Measurements from ENCODE around the gene PRTN3.

The PRTN3 gene

DNA sequence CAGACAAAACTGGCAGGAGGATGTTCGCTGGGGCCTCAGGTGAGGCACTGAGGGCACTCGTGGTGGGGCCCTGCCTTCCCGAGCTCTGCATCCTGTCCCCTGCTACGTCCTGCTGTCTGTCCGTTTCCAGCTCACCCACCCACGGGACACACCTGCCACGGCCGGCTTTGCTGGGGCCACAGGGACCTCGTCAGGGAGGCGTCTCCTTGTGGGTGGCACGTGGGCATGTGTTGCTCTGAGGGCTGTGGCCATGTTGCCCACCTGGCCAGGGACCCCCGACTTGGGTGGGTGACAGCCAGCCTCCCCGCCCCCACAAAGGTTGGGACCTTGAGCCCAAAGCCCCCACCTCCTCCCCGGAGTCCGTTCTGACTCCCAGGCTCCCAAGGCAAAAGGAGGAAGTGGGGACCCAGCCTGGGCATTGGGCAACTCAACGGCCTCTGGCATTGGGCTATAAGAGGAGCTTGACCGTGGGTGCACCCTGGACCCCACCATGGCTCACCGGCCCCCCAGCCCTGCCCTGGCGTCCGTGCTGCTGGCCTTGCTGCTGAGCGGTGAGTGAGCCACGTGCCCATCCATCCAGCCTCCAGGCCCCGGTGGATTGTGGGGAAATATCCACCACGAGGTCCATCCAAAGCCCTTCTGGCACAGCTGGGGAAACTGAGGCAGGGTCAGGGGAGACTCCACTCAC is at the start of gene PRTN3:
PRTN3 (plus strand) TSS at position 481 of the 688 bp plus-strand sequence; CDS start at position 491, 10 bp downstream.
- no peaks in the 10 kb centered on the region for H3K36me3 ChIP-seq (ENCODE audit: control insufficient read depth, insufficient read depth, low read length)
- no peak within 1 kb of the TSS for H3K4me3 ChIP-seq (ENCODE audit: low read length)
- peaks cover 51% of the 10 kb centered on the region for H3K27me3 ChIP-seq (ENCODE audit: control insufficient read depth, insufficient read depth, low read length)
- H3K4me1 ChIP-seq (ENCODE audit: control insufficient read depth, insufficient read depth, low read length): peaks cover 4% of the 10 kb centered on the region
- no peaks in the 10 kb centered on the region for H3K9me3 ChIP-seq (ENCODE audit: control insufficient read depth, low read length)
- no peak within 1 kb of the TSS for H3K9ac ChIP-seq (ENCODE audit: low read length)

- Histone ChIP-seq H3K4me3 (ENCODE audit: low read length) (no peak overlapping the region), H3K9ac (ENCODE audit: low read length) (no peak overlapping the region), H3K27me3 (ENCODE audit: control insufficient read depth, insufficient read depth, low read length) (no peaks in the 10 kb centered on the region), H3K36me3 (ENCODE audit: control insufficient read depth, insufficient read depth, low read length) (no peaks in the 10 kb centered on the region), H3K9me3 (ENCODE audit: control insufficient read depth, low read length) (no peaks in the 10 kb centered on the region), H3K4me1 (ENCODE audit: control insufficient read depth, insufficient read depth, low read length) (no peaks in the 10 kb centered on the region)
Measured at GRCh38 chr19:791007-791566, 49.7 kb upstream of the PRTN3 start.

DNA sequence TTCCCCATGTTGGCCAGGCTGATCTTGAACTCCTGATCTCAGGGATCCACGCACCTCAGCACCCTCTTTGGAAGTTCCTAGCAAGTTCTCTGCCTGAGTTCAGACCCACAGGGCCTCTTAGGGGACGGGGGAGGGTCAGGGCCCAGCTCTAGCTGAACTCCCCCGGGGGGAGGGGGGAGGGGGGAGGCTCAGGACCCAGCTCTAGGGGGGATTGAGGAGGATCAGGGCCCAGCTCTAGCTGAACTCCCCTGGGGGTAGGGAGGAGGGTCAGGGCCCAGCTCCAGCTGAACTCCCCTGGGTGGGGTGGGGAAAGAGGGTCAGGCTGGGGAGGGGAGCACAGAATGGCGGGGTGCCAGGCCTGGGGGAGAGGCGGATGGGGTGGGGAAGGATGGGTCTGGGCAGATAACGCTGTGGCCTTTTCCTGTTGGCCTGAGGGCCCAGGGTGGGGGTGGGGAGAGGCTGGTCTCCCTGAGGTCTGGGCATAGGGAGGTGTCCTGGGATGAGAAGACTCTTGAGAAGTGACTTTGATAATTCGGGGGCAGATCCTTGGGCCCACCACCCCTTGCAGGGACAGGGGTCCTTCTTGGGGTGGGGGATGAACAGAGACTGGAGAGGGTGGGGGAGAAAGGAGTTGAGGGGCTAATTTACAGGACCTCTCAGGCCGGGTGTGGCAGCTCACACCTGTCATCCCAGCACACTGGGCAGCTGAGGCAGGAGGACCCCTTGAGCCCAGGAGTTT is 49.1 kb upstream of the PRTN3 start:
- no peak overlapping the region for H3K9ac ChIP-seq (ENCODE audit: low read length)
- no peak overlapping the region for H3K4me3 ChIP-seq (ENCODE audit: low read length)
- H3K4me1 ChIP-seq (ENCODE audit: control insufficient read depth, insufficient read depth, low read length): no peaks in the 10 kb centered on the region
- H3K36me3 ChIP-seq (ENCODE audit: control insufficient read depth, insufficient read depth, low read length): no peaks in the 10 kb centered on the region
- H3K27me3 ChIP-seq (ENCODE audit: control insufficient read depth, insufficient read depth, low read length): no peaks in the 10 kb centered on the region
- H3K9me3 ChIP-seq (ENCODE audit: control insufficient read depth, low read length): no peaks in the 10 kb centered on the region

DNA sequence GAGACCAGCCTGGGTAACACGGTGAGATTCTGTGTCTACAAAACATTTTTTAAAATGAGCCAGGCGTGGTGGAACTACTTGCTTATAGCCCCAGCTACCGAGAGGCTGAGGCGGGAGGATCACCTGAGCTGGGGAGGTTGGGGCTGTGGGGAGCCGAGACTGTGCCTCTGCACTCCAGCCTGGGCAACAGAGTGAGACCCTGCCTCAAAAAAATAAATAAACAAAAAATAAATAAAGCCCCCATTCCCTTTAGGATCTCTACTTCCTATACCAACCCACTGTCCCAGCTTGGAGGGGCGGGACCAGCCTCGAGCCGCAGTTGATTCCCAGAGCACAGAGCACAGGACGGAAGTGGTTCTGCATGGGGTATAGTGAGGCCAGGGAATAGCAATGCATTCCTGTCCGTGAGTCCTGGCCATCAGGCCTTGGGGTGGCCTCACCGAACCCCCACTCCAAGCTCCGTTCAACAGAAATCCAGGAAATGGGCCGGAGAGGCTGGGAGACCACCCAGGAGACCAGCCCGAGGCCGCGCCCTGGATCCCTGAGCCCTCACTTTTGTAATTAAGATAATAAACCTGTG is 48.4 kb upstream of the PRTN3 start:
- Histone ChIP-seq H3K4me3 (ENCODE audit: low read length) (no peak overlapping the region), H3K36me3 (ENCODE audit: control insufficient read depth, insufficient read depth, low read length) (no peaks in the 10 kb centered on the region), H3K4me1 (ENCODE audit: control insufficient read depth, insufficient read depth, low read length) (no peaks in the 10 kb centered on the region), H3K9me3 (ENCODE audit: control insufficient read depth, low read length) (no peaks in the 10 kb centered on the region), H3K27me3 (ENCODE audit: control insufficient read depth, insufficient read depth, low read length) (no peaks in the 10 kb centered on the region), H3K9ac (ENCODE audit: low read length) (no peak overlapping the region)

DNA sequence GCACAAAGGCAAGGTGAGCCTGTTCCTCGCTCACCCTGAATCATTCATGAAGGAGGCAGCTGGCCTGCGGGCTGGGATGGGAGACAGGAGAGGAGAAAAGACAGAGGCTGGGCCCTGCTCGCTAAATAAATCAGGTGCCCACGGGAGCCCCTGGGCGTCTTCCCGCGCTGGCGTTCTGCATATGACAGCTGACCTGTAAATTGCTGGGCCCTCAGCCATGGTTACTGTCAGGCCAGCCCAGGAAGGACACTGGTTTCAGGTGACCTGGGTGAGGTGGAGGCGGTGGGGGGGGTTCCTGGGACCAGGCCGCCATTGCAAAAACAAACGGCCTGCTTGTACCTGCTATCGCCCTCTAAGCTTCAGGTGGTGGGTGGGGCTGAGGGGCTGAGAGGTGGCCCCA is 47.0 kb upstream of the PRTN3 start:
- Histone ChIP-seq H3K4me3 (ENCODE audit: low read length) (no peak overlapping the region), H3K9me3 (ENCODE audit: control insufficient read depth, low read length) (no peaks in the 10 kb centered on the region)

DNA sequence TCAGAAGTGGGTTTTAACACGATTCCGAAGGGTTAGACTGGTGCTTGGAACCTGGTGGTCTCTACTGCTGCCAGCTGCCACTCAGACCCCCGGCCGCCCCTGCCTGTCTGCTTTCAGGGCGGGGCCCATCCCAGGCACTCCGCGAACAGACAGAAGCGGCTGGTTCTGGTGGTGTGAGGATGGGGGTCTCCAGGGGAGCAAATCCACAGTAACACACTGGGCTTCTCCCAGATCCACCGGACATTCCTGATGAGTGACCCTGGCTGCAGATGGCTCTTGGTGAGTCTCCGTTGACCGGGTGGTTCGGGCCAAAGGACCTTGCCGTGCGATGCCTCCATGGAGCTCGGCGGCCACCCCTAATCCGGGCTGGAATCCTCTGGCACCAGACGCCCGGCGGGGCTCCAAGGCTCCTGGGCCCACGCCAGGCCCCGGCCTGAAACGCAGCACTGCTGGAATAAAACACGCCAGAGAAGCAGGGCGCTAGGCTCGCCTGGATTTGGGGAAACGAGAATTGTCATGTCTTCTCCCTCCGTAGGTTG is 45.7 kb upstream of the PRTN3 start:
- H3K27me3 ChIP-seq (ENCODE audit: control insufficient read depth, insufficient read depth, low read length): no peaks in the 10 kb centered on the region
- peaks cover 3% of the 10 kb centered on the region for H3K36me3 ChIP-seq (ENCODE audit: control insufficient read depth, insufficient read depth, low read length)
- no peak overlapping the region for H3K9ac ChIP-seq (ENCODE audit: low read length)
- no peak overlapping the region for H3K4me3 ChIP-seq (ENCODE audit: low read length)
- H3K9me3 ChIP-seq (ENCODE audit: control insufficient read depth, low read length): no peaks in the 10 kb centered on the region
- peaks cover 15% of the 10 kb centered on the region for H3K4me1 ChIP-seq (ENCODE audit: control insufficient read depth, insufficient read depth, low read length)

More for the DNA sequence above, 47.0 kb upstream of the PRTN3 start:
- Histone ChIP-seq H3K9ac (ENCODE audit: low read length) (no peak overlapping the region), H3K4me1 (ENCODE audit: control insufficient read depth, insufficient read depth, low read length) (peaks cover 2% of the 10 kb centered on the region), H3K36me3 (ENCODE audit: control insufficient read depth, insufficient read depth, low read length) (no peaks in the 10 kb centered on the region), H3K27me3 (ENCODE audit: control insufficient read depth, insufficient read depth, low read length) (no peaks in the 10 kb centered on the region)

GRCh38 chr19:795691-796581 is 44.9 kb upstream of the PRTN3 start:
- H3K9me3 ChIP-seq (ENCODE audit: control insufficient read depth, low read length): no peaks in the 10 kb centered on the region
- peaks cover 3% of the 10 kb centered on the region for H3K36me3 ChIP-seq (ENCODE audit: control insufficient read depth, insufficient read depth, low read length)
- H3K4me3 ChIP-seq (ENCODE audit: low read length): peak overlapping the region; percentile 56
- no peaks in the 10 kb centered on the region for H3K27me3 ChIP-seq (ENCODE audit: control insufficient read depth, insufficient read depth, low read length)
- peak overlapping the region; percentile 80 for H3K9ac ChIP-seq (ENCODE audit: low read length)
- peaks cover 23% of the 10 kb centered on the region for H3K4me1 ChIP-seq (ENCODE audit: control insufficient read depth, insufficient read depth, low read length)

GRCh38 chr19:796692-797527 is 43.9 kb upstream of the PRTN3 start, which contains the start of gene PTBP1:
Gene PTBP1, plus strand, starts transcription at chr19:797452. Its CDS starts 46 bp downstream, at chr19:797498.
- peaks cover 33% of the 10 kb centered on the region for H3K4me1 ChIP-seq (ENCODE audit: control insufficient read depth, insufficient read depth, low read length)
- peak within 1 kb of the TSS; percentile 83 for H3K9ac ChIP-seq (ENCODE audit: low read length)
- no peaks in the 10 kb centered on the region for H3K27me3 ChIP-seq (ENCODE audit: control insufficient read depth, insufficient read depth, low read length)
- peak within 1 kb of the TSS; percentile 87 for H3K4me3 ChIP-seq (ENCODE audit: low read length)
- H3K36me3 ChIP-seq (ENCODE audit: control insufficient read depth, insufficient read depth, low read length): peaks cover 3% of the 10 kb centered on the region
- H3K9me3 ChIP-seq (ENCODE audit: control insufficient read depth, low read length): no peaks in the 10 kb centered on the region

DNA sequence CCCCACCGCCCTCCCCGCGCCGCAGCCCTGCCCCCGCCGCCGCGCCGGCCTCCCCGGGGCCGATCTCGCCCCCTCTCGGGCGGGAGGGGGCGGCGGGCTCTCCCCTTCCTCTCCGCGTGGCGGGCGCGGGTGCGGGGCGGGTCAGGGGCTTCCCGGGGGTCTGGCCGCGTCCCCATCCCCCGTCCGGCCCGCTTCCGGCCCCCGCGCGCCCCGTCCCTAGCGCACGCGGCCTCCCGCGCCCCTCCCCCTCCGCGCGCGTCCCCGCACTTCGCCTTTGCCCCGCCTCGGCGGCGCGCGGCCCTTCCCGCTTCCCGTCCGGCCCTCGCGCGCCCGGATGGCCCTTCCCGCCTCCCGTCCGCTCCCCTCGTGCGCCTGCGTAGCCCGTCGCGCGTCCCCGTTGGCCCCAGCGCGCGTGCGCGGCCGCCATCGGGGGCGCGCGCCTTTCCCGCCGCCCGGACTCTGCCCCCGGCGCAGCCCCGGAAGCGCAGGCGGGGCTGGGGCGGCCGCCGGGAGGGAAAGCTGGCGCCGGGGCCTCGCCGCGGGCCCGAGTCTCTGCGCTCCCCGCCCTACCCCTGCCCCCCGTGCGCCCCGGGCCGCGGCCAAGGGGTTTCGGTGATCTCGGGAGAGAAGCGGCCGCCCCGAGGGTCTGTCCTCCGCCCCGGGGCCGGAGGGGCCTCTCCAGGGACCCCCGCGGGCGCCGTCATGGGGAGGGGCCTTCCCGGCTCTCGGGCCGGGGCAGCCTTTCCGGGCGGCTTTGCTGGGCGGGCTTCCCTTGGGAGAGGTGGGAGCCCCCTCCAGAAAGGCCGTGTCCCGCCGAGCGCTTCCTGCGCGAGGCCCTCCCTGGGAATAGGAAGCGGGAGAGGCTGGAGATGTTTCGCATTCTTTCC is 43.0 kb upstream of the PRTN3 start:
- peak overlapping the region; percentile 83 for H3K9ac ChIP-seq (ENCODE audit: low read length)
- peaks cover 3% of the 10 kb centered on the region for H3K36me3 ChIP-seq (ENCODE audit: control insufficient read depth, insufficient read depth, low read length)
- no peaks in the 10 kb centered on the region for H3K27me3 ChIP-seq (ENCODE audit: control insufficient read depth, insufficient read depth, low read length)
- peak overlapping the region; percentile 87 for H3K4me3 ChIP-seq (ENCODE audit: low read length)
- H3K4me1 ChIP-seq (ENCODE audit: control insufficient read depth, insufficient read depth, low read length): peaks cover 40% of the 10 kb centered on the region
- H3K9me3 ChIP-seq (ENCODE audit: control insufficient read depth, low read length): no peaks in the 10 kb centered on the region

DNA sequence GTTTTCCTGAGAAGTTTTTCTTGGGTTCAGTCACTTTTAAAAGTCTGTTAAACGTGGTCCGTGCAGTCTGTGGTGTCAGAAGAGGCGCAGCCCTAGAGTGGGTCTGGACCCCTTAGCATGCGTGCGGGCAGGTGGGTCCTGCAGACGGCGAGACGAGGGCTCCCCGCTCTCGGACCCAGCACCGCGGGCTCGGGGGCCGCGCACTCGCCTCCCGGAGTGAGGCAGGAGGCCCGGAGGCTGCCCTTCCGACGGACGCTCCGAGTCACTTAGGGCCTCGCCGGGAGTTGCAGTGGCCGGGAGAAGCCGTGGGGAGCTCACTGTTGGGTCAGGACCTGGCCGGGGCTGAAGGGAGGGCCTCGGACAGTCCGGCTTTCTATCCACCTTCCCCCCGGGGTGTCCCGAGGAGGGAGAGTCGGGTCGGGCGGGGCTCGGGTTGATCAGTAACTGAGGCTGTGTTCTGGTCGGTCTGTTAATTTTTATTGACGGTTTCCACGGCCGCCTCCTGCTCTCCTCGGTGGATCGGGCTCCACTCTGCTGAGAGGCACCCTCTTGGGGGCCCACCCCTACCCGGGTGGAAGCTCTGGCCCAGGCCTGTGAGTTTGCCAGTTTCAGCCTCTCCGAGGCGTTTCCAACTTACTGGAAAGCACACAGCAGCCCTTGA is 42.3 kb upstream of the PRTN3 start:
- H3K9me3 ChIP-seq (ENCODE audit: control insufficient read depth, low read length): no peaks in the 10 kb centered on the region
- no peaks in the 10 kb centered on the region for H3K27me3 ChIP-seq (ENCODE audit: control insufficient read depth, insufficient read depth, low read length)
- peaks cover 40% of the 10 kb centered on the region for H3K4me1 ChIP-seq (ENCODE audit: control insufficient read depth, insufficient read depth, low read length)
- peak overlapping the region; percentile 83 for H3K9ac ChIP-seq (ENCODE audit: low read length)
- peak overlapping the region; percentile 87 for H3K4me3 ChIP-seq (ENCODE audit: low read length)
- H3K36me3 ChIP-seq (ENCODE audit: control insufficient read depth, insufficient read depth, low read length): peaks cover 8% of the 10 kb centered on the region

Data from mucosa of stomach (tissue), 1 donor.